Activated T-helper 2 cell treated with anti-CD3 and anti-CD28 coated beads, Interferon-gamma antibody, Interleukin-2, Interleukin-4, amounts not matched to agents 10 μg/mL and 5 μg/mL and 100 μg/mL, durations not matched to agents 14 hours and 24 hours and 36 hours (primary cell): ENCODE data around the gene WBP1L. TPM values are rescaled to one million over a fixed set of nuclear protein-coding genes. Genes with fewer than 3 reads are reported as not detected.
"Not testable (repeated sequence)": the region's sequence is repeated elsewhere in the genome, so short reads cannot be mapped to it uniquely, and the experiment has no call there.

Source experiments
- DNase-seq: peaks from one replicate; pipeline ENCODE4 v3.0.0; 2021; ENCODE audit warnings: low spot score
- H3K27ac Mint-ChIP-seq: one replicate; pipeline ENCODE4 v1.8.0; 2021; ENCODE audit warnings: mixed read lengths
- H3K27me3 Mint-ChIP-seq: one replicate; pipeline ENCODE4 v1.8.0; 2021; ENCODE audit warnings: low read depth, mixed read lengths
- H3K36me3 Mint-ChIP-seq: one replicate; pipeline ENCODE4 v1.8.0; 2021; ENCODE audit warnings: low read depth, mixed read lengths
- H3K4me1 Mint-ChIP-seq: one replicate; pipeline ENCODE4 v1.8.0; 2021; ENCODE audit warnings: low read depth, mixed read lengths
- H3K4me3 Mint-ChIP-seq: one replicate; pipeline ENCODE4 v1.8.0; 2021; ENCODE audit warnings: low read depth, mild to moderate bottlenecking, moderate library complexity, mixed read lengths
- H3K9me3 Mint-ChIP-seq: one replicate; pipeline ENCODE4 v1.8.0; 2021; ENCODE audit warnings: mixed read lengths
- intact Hi-C: fragments of 100-400 bp; cut with micrococcal nuclease; formaldehyde crosslinking; loops from one replicate; pipeline ENCODE4 v1.15.1; 2023
- total RNA-seq: library from RNA; stranded (reverse); gene quantifications from 2 replicates; pipeline ENCODE4 v1.2.3, GENCODE V29; 2022

WBP1L gene
- total RNA-seq, 1 donor from 2014 or later, result 18.0 TPM

GRCh38 chr10:102729029-102730026, 14.4 kb upstream of the WBP1L start:
- Mint-ChIP-seq H3K4me3 (no peak overlapping the region), H3K27me3 (no peaks in the 10 kb centered on the region), H3K36me3 (peaks cover 58% of the 10 kb centered on the region), H3K4me1 (peaks cover 6% of the 10 kb centered on the region), H3K27ac (peak overlapping the region; percentile 24), H3K9me3 (peaks cover under 1% of the 10 kb centered on the region)
- peak; percentile 39 for DNase-seq
- intact Hi-C loops, result loop anchor here (2.0 kb wide), 1 partner anchor 171 kb away; no protein-coding TSS in a partner anchor

DNA sequence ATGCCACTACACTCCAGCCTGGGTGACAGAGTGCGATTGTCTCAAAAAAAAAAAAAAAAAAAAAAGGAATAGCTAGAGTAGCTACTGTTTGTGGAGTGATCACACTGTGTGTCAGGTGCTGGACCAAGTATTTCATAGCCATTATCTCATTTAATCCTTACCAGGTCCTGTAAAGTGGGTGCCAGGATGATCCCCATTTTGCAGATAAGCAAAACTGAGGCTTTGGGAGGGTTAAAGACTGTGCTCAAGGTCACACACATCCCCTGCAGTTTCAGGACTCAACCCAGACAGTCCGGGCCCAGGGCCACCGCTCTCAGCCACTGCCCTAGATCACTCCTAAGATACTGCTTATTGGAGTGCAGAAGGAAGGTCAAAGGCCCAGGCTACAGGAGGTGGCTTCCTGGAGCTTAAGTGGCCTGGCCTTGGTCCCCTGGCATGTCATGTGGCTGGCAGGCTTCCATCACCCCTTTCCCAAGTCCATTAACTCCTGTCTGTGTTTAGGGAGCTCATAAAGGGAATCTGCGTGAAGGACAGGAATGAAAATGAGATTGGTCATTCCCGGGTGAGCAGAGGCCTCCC, 12.4 kb upstream of the WBP1L start:
- H3K27me3 Mint-ChIP-seq, result no peaks in the 10 kb centered on the region
- no peak overlapping the region for H3K27ac Mint-ChIP-seq
- intact Hi-C loops, result no loop called here
- H3K9me3 Mint-ChIP-seq, result no peaks in the 10 kb centered on the region
- H3K36me3 Mint-ChIP-seq, result peaks cover 58% of the 10 kb centered on the region
- DNase-seq, result no peak
- peaks cover 6% of the 10 kb centered on the region for H3K4me1 Mint-ChIP-seq
- H3K4me3 Mint-ChIP-seq, result no peak overlapping the region

- no peaks in the 10 kb centered on the region for H3K9me3 Mint-ChIP-seq
- peaks cover 51% of the 10 kb centered on the region for H3K36me3 Mint-ChIP-seq
- DNase-seq, result no peak
- peaks cover 6% of the 10 kb centered on the region for H3K4me1 Mint-ChIP-seq
- H3K27ac Mint-ChIP-seq, result peak overlapping the region; percentile 33
- intact Hi-C loops, result no loop called here
- H3K27me3 Mint-ChIP-seq, result no peaks in the 10 kb centered on the region
- no peak overlapping the region for H3K4me3 Mint-ChIP-seq
These were observed 11.1 kb upstream of the WBP1L start for GRCh38 chr10:102732661-102733060.

DNA sequence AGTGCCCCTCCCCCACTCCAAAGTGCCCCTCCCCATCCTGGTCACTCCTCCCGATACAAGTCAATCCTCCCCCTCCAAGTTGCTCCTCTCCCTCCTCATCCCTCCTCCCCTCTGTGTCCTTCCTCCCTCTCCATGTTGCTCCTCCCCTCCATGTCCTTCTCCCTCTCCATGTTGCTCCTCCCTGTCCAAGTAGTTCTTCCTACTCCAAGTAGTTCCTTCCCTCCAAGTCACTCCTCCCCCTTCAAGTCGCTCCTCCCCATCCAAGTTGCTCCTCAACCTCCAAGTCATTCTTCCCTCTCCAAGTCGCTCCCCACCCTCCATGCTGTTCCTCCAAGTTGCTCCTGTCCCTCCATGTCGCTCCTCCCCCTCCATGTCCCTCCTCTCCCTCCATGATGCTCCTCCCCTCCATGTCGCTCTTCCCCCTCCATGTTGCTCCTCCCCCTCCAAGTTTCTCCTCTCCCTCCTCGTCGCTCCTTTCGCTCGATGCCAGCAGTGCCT, 8.6 kb upstream of the WBP1L start:
- peaks cover 37% of the 10 kb centered on the region for H3K36me3 Mint-ChIP-seq
- no peak for DNase-seq
- H3K4me3 Mint-ChIP-seq, result no peak overlapping the region
- no peaks in the 10 kb centered on the region for H3K4me1 Mint-ChIP-seq
- intact Hi-C loops, result no loop called here
- H3K27ac Mint-ChIP-seq, result peak overlapping the region; percentile 31
- H3K27me3 Mint-ChIP-seq, result no peaks in the 10 kb centered on the region
- H3K9me3 Mint-ChIP-seq, result no peaks in the 10 kb centered on the region

GRCh38 chr10:102738692-102739121, 5.0 kb upstream of the WBP1L start:
- H3K27me3 Mint-ChIP-seq, result no peaks in the 10 kb centered on the region
- intact Hi-C loops, result no loop called here
- H3K9me3 Mint-ChIP-seq, result peaks cover 5% of the 10 kb centered on the region
- DNase-seq, result no peak
- H3K4me3 Mint-ChIP-seq, result no peak overlapping the region
- peaks cover 8% of the 10 kb centered on the region for H3K4me1 Mint-ChIP-seq
- peaks cover 22% of the 10 kb centered on the region for H3K36me3 Mint-ChIP-seq
- H3K27ac Mint-ChIP-seq, result no peak overlapping the region

DNA sequence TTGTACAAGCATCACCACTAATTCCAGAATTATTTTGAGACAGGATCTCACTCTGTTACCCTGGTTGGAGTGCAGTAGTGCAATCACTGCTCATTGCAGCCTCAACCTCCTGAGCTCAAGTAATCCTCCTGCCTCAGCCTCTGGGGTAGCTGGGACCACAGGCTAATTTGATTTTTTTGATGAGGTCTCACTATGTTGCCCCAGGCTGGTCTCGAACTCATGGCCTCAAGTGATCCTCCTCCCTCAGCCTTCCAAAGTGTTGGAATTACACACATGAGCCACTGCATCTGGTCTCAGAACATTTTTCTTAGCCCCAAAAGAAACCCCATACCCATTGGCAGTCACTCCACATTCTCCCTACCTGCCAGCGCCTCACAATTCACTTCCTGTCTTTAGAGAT, 3.5 kb upstream of the WBP1L start:
- intact Hi-C loops, result no loop called here
- no peak for DNase-seq
- Mint-ChIP-seq H3K27me3 (no peaks in the 10 kb centered on the region), H3K4me1 (peaks cover 19% of the 10 kb centered on the region), H3K4me3 (no peak overlapping the region), H3K9me3 (peaks cover 5% of the 10 kb centered on the region), H3K27ac (no peak overlapping the region), H3K36me3 (peaks cover 12% of the 10 kb centered on the region)

GRCh38 chr10:102741726-102742237, 2.0 kb upstream of the WBP1L start:
- H3K9me3 Mint-ChIP-seq, result peaks cover 5% of the 10 kb centered on the region
- no peak overlapping the region for H3K4me3 Mint-ChIP-seq
- DNase-seq, result no peak
- no peaks in the 10 kb centered on the region for H3K27me3 Mint-ChIP-seq
- H3K36me3 Mint-ChIP-seq, result peaks cover 10% of the 10 kb centered on the region
- intact Hi-C loops, result loop anchor here (2.0 kb wide), 1 partner anchor 61 kb away; no protein-coding TSS in a partner anchor
- H3K27ac Mint-ChIP-seq, result no peak overlapping the region
- peaks cover 30% of the 10 kb centered on the region for H3K4me1 Mint-ChIP-seq

DNA sequence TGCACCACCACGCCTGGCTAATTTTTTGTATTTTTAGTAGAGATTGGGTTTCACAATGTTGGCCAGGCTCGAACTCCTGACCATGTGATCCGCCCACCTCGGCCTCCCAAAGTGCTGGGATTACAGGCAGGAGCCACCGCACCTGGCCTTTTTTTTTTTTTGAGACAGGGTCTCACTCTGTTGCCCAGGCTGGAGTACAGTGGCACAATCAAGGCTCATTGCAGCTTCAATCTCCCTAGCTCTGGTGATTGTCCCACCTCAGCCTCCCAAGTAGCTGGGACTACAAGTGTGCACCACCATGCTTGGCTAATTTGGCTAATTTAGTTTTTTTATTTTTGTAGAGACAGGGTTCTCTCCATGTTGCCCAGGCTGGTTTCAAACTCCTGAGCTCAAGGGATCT, 1.4 kb upstream of the WBP1L start:
- intact Hi-C loops, result loop anchor here (2.0 kb wide), 1 partner anchor 60 kb away; no protein-coding TSS in a partner anchor
- H3K27me3 Mint-ChIP-seq, H3K27ac Mint-ChIP-seq, H3K4me3 Mint-ChIP-seq, H3K9me3 Mint-ChIP-seq, H3K36me3 Mint-ChIP-seq, DNase-seq: not testable (repeated sequence)
- H3K4me1 Mint-ChIP-seq, result peaks cover 32% of the 10 kb centered on the region

DNA sequence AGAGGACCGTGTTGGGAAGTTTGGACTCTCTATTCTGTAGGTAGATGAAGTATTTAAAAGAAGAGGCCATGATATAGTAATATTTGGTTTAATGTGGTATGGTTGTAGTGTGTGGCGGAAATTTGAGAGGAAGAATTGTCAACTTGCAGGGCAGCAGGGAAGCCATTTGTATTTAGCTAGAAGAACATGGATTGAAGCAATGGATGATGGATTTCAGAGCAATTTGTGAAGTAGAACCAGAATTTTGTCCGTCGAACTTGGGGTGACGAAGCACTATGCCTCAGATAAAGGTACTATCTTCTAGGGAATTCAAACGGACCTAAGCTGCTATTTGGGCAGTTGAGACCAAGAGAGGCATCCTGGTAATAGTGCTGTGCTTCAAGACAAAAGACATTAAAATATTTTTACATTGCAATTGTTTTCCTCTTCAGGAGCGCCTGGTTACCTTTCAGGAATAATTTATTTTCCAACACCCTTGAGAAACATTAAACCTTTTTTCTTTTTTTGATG, 615 bp upstream of the WBP1L start:
- no peak for DNase-seq
- Mint-ChIP-seq H3K4me3 (no peak overlapping the region), H3K9me3 (peaks cover 5% of the 10 kb centered on the region), H3K27me3 (no peaks in the 10 kb centered on the region), H3K36me3 (peaks cover 2% of the 10 kb centered on the region), H3K4me1 (peaks cover 32% of the 10 kb centered on the region), H3K27ac (peak overlapping the region; percentile 88)
- intact Hi-C loops, result loop anchor here (1.0 to 2.0 kb wide), 3 partner anchors 29 to 241 kb away; partner anchors contain the start of genes ACTR1A, ARL3 and SFXN2

DNA sequence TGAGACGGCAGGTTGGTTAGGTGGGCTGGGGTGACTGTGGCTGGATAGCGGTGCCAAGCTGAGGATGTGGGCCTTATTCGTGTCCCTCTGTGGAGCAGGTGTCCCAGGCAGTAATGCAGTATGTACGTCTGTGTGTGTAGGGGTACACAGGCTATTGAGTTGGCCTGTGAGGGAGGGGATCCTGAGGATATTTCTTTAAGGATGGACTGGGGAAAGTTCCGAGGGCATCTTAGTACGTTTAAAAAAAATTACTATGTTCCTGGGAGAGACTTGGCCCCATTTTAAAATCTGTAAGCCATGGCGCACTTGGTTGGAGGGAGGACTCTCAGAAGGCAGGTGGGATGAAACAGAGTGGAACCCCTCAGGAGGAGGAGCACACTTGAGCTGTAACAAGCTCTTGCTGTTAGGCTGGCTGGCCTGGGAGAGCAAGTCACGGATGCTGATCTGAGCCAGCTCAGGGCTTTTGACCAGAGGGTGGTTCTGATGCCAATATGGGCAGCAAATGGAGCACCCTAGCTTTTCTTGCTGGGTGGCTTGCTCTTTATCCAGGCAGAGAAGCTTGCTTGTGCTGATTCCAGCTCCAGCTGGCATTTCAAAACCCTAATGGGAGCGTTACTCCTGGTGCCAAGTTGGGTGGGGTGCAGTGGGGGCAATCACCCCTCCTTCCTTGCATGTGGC, 765 bp downstream of the WBP1L start:
- Mint-ChIP-seq H3K4me3 (peak overlapping the region; percentile 89), H3K36me3 (peaks cover 9% of the 10 kb centered on the region), H3K4me1 (peaks cover 38% of the 10 kb centered on the region), H3K27me3 (no peaks in the 10 kb centered on the region), H3K9me3 (peaks cover 5% of the 10 kb centered on the region), H3K27ac (peak overlapping the region; percentile 88)
- intact Hi-C loops, result no loop called here
- peak; percentile 12 for DNase-seq

GRCh38 chr10:102745157-102745556, 1.4 kb downstream of the WBP1L start:
- H3K4me1 Mint-ChIP-seq, result peaks cover 38% of the 10 kb centered on the region

GRCh38 chr10:102752266-102752930, 8.7 kb downstream of the WBP1L start:
- H3K9me3 Mint-ChIP-seq, result no peaks in the 10 kb centered on the region
- H3K4me1 Mint-ChIP-seq, result peaks cover 22% of the 10 kb centered on the region
- H3K27me3 Mint-ChIP-seq, result no peaks in the 10 kb centered on the region
- H3K36me3 Mint-ChIP-seq, result peaks cover 19% of the 10 kb centered on the region
- no peak overlapping the region for H3K27ac Mint-ChIP-seq
- H3K4me3 Mint-ChIP-seq, result no peak overlapping the region
- DNase-seq, result no peak
- intact Hi-C loops, result no loop called here

More at GRCh38 chr10:102745157-102745556, 1.4 kb downstream of the WBP1L start:
- peaks cover 5% of the 10 kb centered on the region for H3K9me3 Mint-ChIP-seq
- H3K36me3 Mint-ChIP-seq, result peaks cover 9% of the 10 kb centered on the region
- H3K27ac Mint-ChIP-seq, result no peak overlapping the region
- intact Hi-C loops, result no loop called here
- H3K4me3 Mint-ChIP-seq, result peak overlapping the region; percentile 89
- H3K27me3 Mint-ChIP-seq, result no peaks in the 10 kb centered on the region
- DNase-seq, result no peak
